Loucy (cell line): ENCODE data around the gene AGGF1.
"Not testable (repeated sequence)": the region's sequence is repeated elsewhere in the genome, so short reads cannot be mapped to it uniquely, and the experiment has no call there.

Experiments used
- CTCF ChIP-seq: fragments of 200-600 bp; sonication (generic); conservative IDR thresholded peaks from 2 replicates; pipeline ENCODE4 v1.5.1; 2014; ENCODE audit warnings: mild to moderate bottlenecking, antibody characterized with exemption, low read length
- EZH2phosphoT487 ChIP-seq: fragments of 200-600 bp; IDR thresholded peaks from 2 replicates; pipeline ENCODE4 v1.6.1; 2018; ENCODE audit warnings: antibody characterized with exemption, mild to moderate bottlenecking, moderate library complexity, borderline replicate concordance

GRCh38 chr5:76998251-76998650, 32.0 kb upstream of the AGGF1 start:
- not testable (repeated sequence) for TF ChIP-seq CTCF, EZH2phosphoT487
